ENCODE measurements around the gene IL1RL1.

The IL1RL1 gene

GRCh38 chr2:102268510-102269199 is 42.7 kb upstream of the IL1RL1 start:
- no peak overlapping the region for H3K27ac ChIP-seq
- peaks cover 4% of the 10 kb centered on the region for H3K27me3 ChIP-seq
- TF ChIP-seq, protein P1, sequence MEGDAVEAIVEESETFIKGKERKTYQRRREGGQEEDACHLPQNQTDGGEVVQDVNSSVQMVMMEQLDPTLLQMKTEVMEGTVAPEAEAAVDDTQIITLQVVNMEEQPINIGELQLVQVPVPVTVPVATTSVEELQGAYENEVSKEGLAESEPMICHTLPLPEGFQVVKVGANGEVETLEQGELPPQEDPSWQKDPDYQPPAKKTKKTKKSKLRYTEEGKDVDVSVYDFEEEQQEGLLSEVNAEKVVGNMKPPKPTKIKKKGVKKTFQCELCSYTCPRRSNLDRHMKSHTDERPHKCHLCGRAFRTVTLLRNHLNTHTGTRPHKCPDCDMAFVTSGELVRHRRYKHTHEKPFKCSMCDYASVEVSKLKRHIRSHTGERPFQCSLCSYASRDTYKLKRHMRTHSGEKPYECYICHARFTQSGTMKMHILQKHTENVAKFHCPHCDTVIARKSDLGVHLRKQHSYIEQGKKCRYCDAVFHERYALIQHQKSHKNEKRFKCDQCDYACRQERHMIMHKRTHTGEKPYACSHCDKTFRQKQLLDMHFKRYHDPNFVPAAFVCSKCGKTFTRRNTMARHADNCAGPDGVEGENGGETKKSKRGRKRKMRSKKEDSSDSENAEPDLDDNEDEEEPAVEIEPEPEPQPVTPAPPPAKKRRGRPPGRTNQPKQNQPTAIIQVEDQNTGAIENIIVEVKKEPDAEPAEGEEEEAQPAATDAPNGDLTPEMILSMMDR (IDR thresholded peaks at IDR 0.05): no peak

GRCh38 chr2:102269200-102269524 is 42.2 kb upstream of the IL1RL1 start:
- H3K27ac ChIP-seq: no peak overlapping the region
- peaks cover 4% of the 10 kb centered on the region for H3K27me3 ChIP-seq
- no peak overlapping the region for H3K4me3 ChIP-seq (ENCODE audit: low read depth in 1 of 2, low read length in 1 of 2)
- H3K9me3 ChIP-seq: no peaks in the 10 kb centered on the region
- TF ChIP-seq, protein P1 (IDR thresholded peaks at IDR 0.05): no peak
- no peaks in the 10 kb centered on the region for H3K36me3 ChIP-seq
- peaks cover 10 to 22% of the 10 kb centered on the region in 2 experiments for H3K4me1 ChIP-seq (ENCODE audit: control insufficient read depth in 1 of 2, insufficient read depth in 1 of 2, low read depth in 1 of 2, low read length in 1 of 2)

More at GRCh38 chr2:102268510-102269199, 42.7 kb upstream of the IL1RL1 start:
- Histone ChIP-seq H3K4me3 (ENCODE audit: low read depth in 1 of 2, low read length in 1 of 2) (no peak overlapping the region), H3K36me3 (no peaks in the 10 kb centered on the region), H3K9me3 (no peaks in the 10 kb centered on the region), H3K4me1 (ENCODE audit: control insufficient read depth in 1 of 2, insufficient read depth in 1 of 2, low read depth in 1 of 2, low read length in 1 of 2) (peaks cover 5 to 17% of the 10 kb centered on the region in 2 experiments)

- H3K4me3 ChIP-seq (ENCODE audit: low read depth in 1 of 2, low read length in 1 of 2): no peak overlapping the region
Measured at GRCh38 chr2:102271844-102272243, 39.5 kb upstream of the IL1RL1 start.

GRCh38 chr2:102273619-102274211 is 37.6 kb upstream of the IL1RL1 start:
- H3K27ac ChIP-seq: peak overlapping the region; percentile 72
- TF ChIP-seq, protein P1 (IDR thresholded peaks at IDR 0.05): no peak
- no peaks in the 10 kb centered on the region for H3K36me3 ChIP-seq
- peaks cover 14 to 28% of the 10 kb centered on the region in 2 experiments for H3K4me1 ChIP-seq (ENCODE audit: control insufficient read depth in 1 of 2, insufficient read depth in 1 of 2, low read depth in 1 of 2, low read length in 1 of 2)
- no peak overlapping the region for H3K4me3 ChIP-seq (ENCODE audit: low read depth in 1 of 2, low read length in 1 of 2)
- peaks cover 4% of the 10 kb centered on the region for H3K27me3 ChIP-seq
- no peaks in the 10 kb centered on the region for H3K9me3 ChIP-seq

More at GRCh38 chr2:102271844-102272243, 39.5 kb upstream of the IL1RL1 start:
- TF ChIP-seq, protein P1 (IDR thresholded peaks at IDR 0.05): no peak
- peaks cover 14 to 30% of the 10 kb centered on the region in 2 experiments for H3K4me1 ChIP-seq (ENCODE audit: control insufficient read depth in 1 of 2, insufficient read depth in 1 of 2, low read depth in 1 of 2, low read length in 1 of 2)
- H3K27ac ChIP-seq: no peak overlapping the region
- H3K27me3 ChIP-seq: peaks cover 4% of the 10 kb centered on the region
- no peaks in the 10 kb centered on the region for H3K36me3 ChIP-seq
- no peaks in the 10 kb centered on the region for H3K9me3 ChIP-seq

GRCh38 chr2:102276549-102277201 is 34.7 kb upstream of the IL1RL1 start:
- Histone ChIP-seq H3K36me3 (no peaks in the 10 kb centered on the region), H3K27ac (no peak overlapping the region), H3K4me3 (ENCODE audit: low read depth in 1 of 2, low read length in 1 of 2) (no peak overlapping the region), H3K4me1 (ENCODE audit: control insufficient read depth in 1 of 2, insufficient read depth in 1 of 2, low read depth in 1 of 2, low read length in 1 of 2) (peaks cover 14 to 31% of the 10 kb centered on the region in 2 experiments), H3K9me3 (no peaks in the 10 kb centered on the region), H3K27me3 (no peaks in the 10 kb centered on the region)
- TF ChIP-seq, protein P1 (IDR thresholded peaks at IDR 0.05): no peak

All from neutrophil (primary cell).